T47D (cell line): Measurements from ENCODE around the gene EDEM2.
"Not testable (repeated sequence)": the region's sequence is repeated elsewhere in the genome, so short reads cannot be mapped to it uniquely, and the experiment has no call there.

ENCODE experiments used
- DNase-seq, 2 experiments: peaks; one replicate each; pipeline versions ENCODE4 v3.0.0 to v3.0.0-alpha.2; 2011 to 2012; ENCODE audit warnings: low read depth in 1 of 2, low spot score in 1 of 2
- JUND ChIP-seq: IDR thresholded peaks from 2 replicates; pipeline ENCODE4 v1.6.1; 2012; ENCODE audit warnings: low read depth
- in situ Hi-C: cut with HindIII; loops from 2 replicates; pipeline ENCODE4 v1.10.0; 2016; ENCODE audit warnings: low sequenced_read_pairs, low pct_unique_long_range_greater_than_20kb

The EDEM2 gene

DNA sequence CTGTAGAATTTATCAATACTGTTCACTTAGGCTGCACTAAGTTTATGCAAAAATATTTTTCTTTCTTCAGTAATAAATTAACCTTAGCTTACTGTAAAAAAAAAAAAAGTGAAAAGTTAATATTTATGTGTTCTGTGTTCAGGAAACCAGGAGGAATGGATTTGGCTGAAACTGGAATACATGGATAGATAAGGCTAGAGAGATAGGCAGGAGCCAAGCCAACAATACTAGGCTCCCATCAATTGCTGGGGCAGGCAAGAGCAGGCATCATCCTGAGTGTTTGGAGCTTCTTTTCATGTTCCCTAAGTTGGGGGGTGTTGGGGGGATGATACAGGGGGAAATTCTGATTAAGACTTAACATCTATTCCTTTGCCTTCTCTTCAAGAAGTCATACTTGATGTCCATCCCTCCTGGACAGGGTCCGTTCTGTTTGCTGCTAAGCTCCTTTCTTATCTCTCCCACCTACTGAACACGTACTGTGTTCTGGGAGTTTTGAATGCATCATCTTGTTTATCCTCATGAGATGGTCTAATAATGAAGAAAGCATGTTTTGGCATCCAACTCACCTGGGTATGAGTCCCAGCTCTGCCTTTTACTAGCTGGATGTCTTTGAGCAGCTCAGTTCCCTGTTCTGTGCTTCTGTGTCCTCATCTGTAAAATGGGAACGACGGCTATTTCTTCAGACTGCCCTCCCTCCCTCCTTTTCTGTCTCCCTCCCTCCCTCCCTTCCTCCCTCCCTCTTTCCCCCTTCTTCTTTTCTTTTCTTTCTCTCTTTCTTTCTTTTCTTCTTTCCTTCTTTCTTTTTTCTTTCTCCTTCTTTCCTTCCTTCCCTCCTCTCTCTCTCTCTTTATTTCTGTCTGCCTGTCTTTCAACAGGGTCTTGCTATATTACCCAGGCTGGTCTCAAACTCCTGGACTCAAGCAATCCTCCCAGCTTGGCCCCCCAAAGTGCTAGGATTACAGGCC lies 18.4 kb upstream of the EDEM2 start:
- TF ChIP-seq JUND, result no peak
- in situ Hi-C loops, result no loop called here
- DNase-seq, result no peak

DNA sequence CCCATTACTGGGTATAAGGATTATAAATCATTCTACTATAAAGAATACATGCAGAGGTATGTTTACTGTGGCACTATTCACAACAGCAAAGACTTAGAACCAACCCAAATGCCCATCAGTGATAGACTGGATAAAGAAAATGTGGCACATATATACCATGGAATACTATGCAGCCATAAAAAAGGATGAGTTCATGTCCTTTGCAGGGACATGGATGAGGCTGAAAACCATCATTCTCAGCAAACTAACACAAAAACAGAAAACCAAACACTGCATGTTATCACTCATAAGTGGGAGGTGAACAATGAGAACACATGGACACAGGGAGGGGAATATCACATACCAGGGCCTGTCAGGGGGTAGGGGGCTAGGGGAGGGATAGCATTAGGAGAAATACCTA lies 17.4 kb upstream of the EDEM2 start:
- in situ Hi-C loops, DNase-seq: not testable (repeated sequence)

DNA sequence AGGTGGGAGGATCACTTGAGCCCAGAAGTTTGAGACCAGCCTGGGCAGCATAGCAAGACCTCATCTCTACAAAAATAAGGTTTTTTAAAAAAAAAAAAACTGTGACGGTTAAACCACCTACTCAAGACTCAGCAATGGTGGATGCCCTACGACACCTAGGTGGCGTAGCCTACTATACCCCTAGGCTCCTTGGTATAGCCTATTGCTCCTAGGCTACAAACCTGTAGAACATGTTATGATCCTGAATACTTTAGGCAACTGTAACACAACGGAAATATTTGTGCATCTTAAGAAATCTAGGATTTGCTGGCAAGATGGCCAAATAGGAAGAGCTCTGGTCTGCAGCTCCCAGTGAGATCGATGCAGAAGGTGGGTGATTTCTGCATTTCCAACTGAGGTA lies 13.2 kb upstream of the EDEM2 start:
- in situ Hi-C loops, DNase-seq: not testable (repeated sequence)

DNA sequence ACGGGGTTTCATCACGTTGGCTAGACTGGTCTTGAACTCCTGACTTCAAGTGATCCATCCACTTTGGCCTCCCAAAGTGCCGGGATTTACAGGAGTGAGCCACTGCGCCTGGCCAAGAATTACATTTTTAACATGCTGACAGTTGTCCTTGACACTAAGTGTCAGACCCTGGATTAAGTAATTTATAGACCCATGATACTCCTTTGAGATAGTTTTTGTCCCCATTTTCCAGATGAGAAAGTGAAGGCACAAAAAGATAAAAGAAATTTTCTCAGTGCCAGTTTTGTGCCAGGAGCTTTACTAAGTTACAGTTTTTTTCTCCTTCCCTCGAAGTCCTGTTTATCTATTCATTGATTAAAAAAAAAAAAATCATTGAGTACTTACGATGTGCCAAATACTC lies 9.8 kb upstream of the EDEM2 start:
- TF ChIP-seq JUND, result no peak
- DNase-seq, result no peak
- in situ Hi-C loops, result no loop called here

DNA sequence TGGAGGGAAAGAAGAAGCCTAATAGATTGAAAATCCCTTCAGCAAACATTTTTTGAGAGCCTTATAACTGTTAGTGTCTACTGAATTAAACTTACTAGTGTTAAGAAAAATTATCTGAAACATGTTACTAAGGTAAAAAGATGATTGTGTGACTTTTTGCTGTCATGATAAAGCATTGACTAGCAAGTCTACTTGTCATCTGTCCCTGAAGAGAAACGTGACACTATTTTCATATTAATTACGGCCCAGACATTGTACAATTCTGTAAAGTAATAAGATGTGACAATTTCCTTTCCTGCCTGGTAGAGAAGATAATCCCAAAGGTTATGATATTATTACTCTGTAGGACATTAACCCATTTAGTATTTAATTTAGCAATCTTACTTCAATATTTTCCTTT lies 8.8 kb upstream of the EDEM2 start:
- no peak for DNase-seq
- in situ Hi-C loops, result no loop called here
- TF ChIP-seq JUND, result no peak

DNA sequence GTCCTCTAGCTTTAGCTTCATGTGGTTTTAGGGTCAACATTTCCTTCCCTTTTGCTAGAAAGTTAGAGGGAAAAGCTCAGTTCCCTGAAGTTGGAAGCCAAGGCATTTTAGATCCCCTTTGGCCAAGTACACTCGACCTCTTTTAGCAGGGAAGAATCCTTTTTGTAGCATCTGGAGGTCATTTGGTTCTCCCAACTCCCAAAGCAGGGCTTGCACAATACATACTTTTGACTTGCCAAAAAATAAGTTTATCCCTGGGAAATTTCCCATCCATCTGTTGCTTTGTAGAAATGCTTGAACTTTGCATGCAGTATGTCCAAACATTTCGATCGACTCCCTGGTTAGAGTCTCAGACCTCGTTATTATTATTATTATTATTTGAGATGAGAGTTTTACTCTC lies 4.6 kb upstream of the EDEM2 start:
- DNase-seq, result no peak
- no peak for TF ChIP-seq JUND
- in situ Hi-C loops, result no loop called here

DNA sequence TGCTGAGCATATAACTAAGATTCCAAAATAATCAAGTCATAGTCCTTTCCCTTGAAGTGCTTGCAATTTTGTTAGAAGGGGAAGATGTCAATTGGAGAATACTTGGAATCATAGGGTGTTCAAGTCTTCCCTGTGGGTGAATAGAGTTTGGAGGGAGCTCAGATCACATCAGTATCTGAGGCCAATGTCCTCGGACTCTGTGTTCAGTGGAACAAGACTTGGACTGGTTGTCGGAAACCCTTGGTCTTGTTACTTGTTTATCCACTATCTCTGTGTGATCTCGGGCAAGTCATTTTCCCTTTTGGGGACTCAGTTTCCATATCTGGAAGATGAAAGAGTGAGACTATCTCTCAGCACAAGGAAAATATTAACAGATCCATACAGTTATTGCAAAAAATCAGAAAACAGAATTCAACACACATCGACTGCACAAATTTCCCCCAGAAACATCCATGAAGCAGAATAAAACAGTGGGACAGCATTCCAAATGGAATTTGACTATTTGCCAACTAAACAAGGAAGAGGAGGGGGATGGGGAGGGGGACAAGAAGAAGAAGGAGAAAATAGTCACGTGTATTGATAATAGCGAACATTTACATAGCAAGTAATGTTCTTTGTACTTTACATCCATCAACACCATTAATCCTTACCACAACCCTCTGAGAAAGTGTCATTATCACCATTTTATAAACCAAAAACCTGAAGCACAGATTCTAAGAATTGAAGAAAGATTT lies 3.9 kb upstream of the EDEM2 start:
- no peak for DNase-seq
- TF ChIP-seq JUND, result no peak
- in situ Hi-C loops, result no loop called here

DNA sequence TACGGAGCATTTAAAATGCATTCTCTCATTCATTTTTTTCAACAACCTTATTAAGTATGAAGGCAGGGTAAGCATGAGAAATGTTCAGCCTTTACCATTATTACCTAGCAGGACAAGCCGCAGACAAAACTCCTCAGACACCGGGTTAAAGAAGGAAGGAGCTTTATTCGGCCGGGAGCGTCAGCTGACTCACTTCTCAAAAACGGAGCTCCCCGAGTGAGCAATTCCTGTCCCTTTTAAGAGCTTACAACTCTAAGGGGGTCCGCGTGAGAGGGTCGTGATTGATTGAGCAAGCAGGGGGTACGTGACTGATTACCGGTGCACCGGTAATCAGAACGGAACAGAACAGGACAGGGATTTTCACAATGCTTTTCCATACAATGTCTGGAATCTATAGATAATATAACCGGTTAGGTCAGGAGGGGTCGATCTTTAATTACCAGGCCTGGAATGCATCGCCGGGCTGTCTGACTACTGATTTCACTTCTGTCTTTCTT lies 487 bp upstream of the EDEM2 start:
- DNase-seq, in situ Hi-C loops: not testable (repeated sequence)

DNA sequence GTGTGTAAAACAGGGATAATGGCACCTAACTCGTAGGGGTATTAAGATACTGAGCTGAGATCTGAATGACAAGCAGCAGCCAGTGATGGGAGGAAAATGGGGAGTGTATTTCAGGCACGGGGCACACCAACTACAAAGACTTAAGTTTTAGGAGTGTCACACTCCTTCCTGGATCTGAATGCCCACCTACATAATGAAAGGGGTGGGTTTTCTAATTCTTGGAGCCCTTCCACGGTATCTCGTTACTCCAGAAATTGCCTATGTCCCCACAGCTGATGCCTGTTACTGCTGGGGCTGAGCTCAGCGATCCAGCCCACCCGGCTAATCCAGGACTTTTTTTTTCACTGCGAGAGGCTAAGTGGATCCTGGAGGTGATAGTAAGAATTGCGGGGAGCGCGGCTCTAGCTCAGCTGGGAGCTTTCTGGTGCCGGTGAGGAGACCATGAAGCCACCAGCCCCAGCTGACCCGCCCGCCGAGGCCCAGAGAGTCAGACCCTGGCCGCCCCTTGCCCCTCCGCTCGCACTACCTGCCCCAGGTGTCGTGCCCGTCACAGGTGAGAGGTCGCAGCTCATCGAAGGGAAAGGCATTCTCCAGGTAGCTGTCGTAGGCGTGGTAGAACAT lies 727 bp downstream of the EDEM2 start:
- TF ChIP-seq JUND, result no peak
- peak in 1 of 2 experiments; percentile 19 for DNase-seq
- in situ Hi-C loops, result no loop called here

DNA sequence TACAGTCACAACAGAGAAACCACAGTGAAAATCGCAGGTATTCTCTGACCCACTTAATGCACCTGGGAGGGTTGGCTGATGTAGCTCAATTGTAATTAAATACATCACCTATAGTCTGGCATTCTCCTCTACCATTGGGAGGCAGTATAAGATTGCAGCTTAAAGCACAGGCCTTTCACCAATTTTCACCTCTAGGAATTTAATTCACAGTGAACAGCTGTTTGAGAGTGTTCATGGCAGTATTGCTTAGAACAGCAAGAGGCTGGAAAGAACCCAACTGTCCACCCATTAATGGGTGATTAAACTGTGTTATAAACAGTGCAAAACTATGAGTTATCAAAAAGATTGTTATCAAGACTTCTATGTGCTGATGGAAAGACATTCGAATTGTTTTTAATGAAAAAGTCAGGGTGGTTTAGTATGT lies 2.0 kb downstream of the EDEM2 start:
- no peak for TF ChIP-seq JUND
- in situ Hi-C loops, result no loop called here
- peak; percentile 79 to 88 for DNase-seq

DNA sequence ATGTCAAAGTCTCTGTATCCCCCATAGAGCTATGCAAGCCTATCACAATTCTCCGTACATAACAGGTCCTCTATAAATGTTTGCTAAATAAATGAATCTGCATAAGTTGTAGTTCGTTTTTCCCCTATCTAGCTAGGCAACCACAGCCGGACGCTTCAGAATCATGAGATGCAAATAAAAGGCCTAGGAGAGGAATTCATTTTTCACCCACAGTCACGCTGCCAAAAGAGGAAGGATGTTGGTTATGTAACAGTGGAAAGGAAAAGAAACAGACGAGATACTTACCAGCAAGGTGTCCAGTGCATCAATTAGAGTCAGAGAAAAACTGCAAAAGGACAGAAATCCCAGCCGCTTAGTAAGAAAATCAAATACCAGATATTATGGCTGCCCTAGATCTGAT lies 2.4 kb downstream of the EDEM2 start:
- no peak for DNase-seq

DNA sequence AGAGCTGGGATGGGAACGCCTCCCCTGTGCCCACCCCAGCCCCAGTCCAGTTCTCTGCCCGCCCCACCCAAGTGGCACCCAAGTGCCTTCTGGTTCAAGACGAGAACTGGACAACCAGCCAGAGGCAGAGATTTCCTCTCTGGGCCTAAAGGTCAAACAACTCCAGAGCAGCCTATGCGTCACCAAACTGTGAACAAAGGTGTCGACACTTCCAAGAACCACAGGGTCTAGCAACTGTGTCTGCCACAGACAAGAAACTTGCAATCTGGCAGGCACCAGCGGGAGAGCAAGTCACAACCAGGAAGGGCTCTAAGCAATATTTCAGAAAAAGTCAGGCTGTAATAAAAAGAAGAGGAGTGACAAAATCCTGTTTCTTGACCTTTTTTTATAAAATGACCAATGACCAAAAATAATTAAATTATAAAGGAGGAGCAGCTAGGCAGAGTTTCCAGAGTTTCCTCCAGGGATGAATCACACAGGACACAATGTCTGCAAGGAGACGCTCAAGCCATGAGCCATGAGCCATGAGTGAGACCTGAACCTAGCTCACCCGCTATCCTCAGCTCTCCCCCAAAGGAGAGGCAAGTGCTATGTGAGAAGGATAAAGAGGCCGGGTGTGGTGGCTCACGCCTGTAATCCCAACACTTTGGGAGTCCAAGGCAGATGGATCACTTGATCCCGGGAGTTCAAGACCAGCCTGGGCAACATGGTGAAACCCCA lies 11.1 kb downstream of the EDEM2 start:
- in situ Hi-C loops, result no loop called here
- no peak for TF ChIP-seq JUND
- DNase-seq, result no peak

More for the DNA sequence above, 2.4 kb downstream of the EDEM2 start:
- TF ChIP-seq JUND, result no peak
- in situ Hi-C loops, result no loop called here
